Mucosa of descending colon (tissue), 3 donors: Measurements from ENCODE around the gene UGT1A6. TPM values are rescaled to one million over a fixed set of nuclear protein-coding genes. Genes with fewer than 3 reads are reported as not detected.
A peak's percentile ranks its signal among the peaks of the same experiment; 100 is the strongest.

Experiments
- ATAC-seq: fragments of 200-7000 bp; cut with Tn5 transposase; one replicate; pipeline ENCODE4 v1.9.1; 2020; ENCODE audit warnings: mild to moderate bottlenecking, moderate library complexity
- DNase-seq, 3 donors: peaks; one replicate each; pipeline ENCODE4 v3.0.0-alpha.2; 2020
- H3K36me3 ChIP-seq: fragments of 200-600 bp; one replicate; pipeline ENCODE4 v1.8.0; 2021; ENCODE audit warnings: low read depth, mild to moderate bottlenecking
- H3K4me1 ChIP-seq: fragments of 200-600 bp; one replicate; pipeline ENCODE4 v1.8.0; 2021; ENCODE audit warnings: low read depth, mild to moderate bottlenecking
- H3K4me3 ChIP-seq: fragments of 200-600 bp; one replicate; pipeline ENCODE4 v1.8.0; 2021; ENCODE audit warnings: mild to moderate bottlenecking
- H3K9me3 ChIP-seq: fragments of 200-600 bp; one replicate; pipeline ENCODE4 v1.8.0; 2021; ENCODE audit warnings: mild to moderate bottlenecking
- intact Hi-C, 2 donors: fragments of 100-400 bp; cut with DNase I in 1 of 2; cut with micrococcal nuclease in 1 of 2; formaldehyde crosslinking; loops; one replicate each; pipeline versions ENCODE4 v1.11.0 to v1.11.1; 2022; cut with DNase I, micrococcal nuclease
- total RNA-seq, 3 donors: library from RNA; stranded (reverse); fragmentation: NEBNext Ultra II Directional in 2 of 3; extraction: Animal tissue kit (Norgen Biotek cat#: 25700) in 2 of 3; gene quantifications; one replicate each; pipeline versions ENCODE4 v1.2.1 to v1.2.4, GENCODE V29; 2021 to 2023
- TF ChIP-seq, protein P1 (sequence below): fragments of 200-600 bp; IDR thresholded peaks from one replicate; pipeline ENCODE4 v1.8.0; 2022; ENCODE audit warnings: antibody characterized with exemption, mild to moderate bottlenecking
- donor health status: DM: no; HTN: no; CAD: no; lungs with moderate emphysema.
- donor health status: DM: no; HTN: no; CAD: no.
- donor health status: DM: no; HTN: yes; CAD: no.

The UGT1A6 gene
- total RNA-seq, 3 donors from 2014 or later = 8.5 to 19.3 (median 8.7) TPM

DNA sequence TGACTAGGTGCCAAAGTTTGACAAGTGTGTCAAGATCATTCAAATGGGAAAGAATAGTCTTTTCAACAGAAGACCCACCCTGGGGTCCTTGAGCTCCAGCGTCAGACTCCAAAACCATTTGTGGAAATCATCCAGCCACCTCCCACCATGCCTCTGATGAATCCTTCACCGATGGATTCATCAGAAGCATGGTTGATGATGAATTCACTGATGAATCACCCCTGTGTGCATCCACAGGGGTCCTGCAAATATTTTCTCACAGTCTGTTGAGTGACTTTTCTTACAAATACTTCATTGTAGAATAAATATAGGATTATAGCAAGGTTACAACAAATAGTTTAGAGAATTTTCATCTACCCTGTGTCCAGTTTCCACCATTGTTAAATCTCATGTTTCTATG lies 16.6 kb upstream of the UGT1A6 start:
- H3K4me3 ChIP-seq = no peak overlapping the region
- DNase-seq (no peak), ATAC-seq (no peak)
- H3K36me3 ChIP-seq = no peaks in the 10 kb centered on the region
- TF ChIP-seq, protein P1, sequence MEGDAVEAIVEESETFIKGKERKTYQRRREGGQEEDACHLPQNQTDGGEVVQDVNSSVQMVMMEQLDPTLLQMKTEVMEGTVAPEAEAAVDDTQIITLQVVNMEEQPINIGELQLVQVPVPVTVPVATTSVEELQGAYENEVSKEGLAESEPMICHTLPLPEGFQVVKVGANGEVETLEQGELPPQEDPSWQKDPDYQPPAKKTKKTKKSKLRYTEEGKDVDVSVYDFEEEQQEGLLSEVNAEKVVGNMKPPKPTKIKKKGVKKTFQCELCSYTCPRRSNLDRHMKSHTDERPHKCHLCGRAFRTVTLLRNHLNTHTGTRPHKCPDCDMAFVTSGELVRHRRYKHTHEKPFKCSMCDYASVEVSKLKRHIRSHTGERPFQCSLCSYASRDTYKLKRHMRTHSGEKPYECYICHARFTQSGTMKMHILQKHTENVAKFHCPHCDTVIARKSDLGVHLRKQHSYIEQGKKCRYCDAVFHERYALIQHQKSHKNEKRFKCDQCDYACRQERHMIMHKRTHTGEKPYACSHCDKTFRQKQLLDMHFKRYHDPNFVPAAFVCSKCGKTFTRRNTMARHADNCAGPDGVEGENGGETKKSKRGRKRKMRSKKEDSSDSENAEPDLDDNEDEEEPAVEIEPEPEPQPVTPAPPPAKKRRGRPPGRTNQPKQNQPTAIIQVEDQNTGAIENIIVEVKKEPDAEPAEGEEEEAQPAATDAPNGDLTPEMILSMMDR = no peak
- no peaks in the 10 kb centered on the region for H3K9me3 ChIP-seq
- intact Hi-C loops = no loop called here
- no peaks in the 10 kb centered on the region for H3K4me1 ChIP-seq

DNA sequence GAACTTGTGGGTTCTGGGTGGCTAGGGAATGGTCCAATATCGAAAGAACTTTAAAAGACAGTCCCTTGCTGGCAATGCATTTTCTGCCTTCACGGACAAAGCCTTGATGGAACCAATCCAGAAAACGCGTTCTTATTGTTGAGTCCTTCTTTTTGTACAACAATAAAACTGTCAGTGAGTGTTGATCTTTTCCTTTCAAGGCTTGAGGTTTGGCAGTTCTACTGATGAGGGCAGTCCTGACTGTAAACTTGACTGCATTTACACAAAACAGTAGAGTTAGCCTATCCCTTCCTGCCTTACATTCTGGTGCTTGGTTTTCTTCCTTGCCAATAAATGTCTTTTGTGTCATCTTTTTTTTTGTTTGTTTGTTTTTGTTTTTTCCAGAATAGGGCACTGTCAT lies 13.5 kb upstream of the UGT1A6 start:
- no peaks in the 10 kb centered on the region for H3K9me3 ChIP-seq
- no peak overlapping the region for H3K4me3 ChIP-seq
- intact Hi-C loops = no loop called here
- ATAC-seq (peak; percentile 25), DNase-seq (no peak)
- TF ChIP-seq, protein P1 = no peak
- H3K36me3 ChIP-seq = no peaks in the 10 kb centered on the region
- H3K4me1 ChIP-seq = no peaks in the 10 kb centered on the region

DNA sequence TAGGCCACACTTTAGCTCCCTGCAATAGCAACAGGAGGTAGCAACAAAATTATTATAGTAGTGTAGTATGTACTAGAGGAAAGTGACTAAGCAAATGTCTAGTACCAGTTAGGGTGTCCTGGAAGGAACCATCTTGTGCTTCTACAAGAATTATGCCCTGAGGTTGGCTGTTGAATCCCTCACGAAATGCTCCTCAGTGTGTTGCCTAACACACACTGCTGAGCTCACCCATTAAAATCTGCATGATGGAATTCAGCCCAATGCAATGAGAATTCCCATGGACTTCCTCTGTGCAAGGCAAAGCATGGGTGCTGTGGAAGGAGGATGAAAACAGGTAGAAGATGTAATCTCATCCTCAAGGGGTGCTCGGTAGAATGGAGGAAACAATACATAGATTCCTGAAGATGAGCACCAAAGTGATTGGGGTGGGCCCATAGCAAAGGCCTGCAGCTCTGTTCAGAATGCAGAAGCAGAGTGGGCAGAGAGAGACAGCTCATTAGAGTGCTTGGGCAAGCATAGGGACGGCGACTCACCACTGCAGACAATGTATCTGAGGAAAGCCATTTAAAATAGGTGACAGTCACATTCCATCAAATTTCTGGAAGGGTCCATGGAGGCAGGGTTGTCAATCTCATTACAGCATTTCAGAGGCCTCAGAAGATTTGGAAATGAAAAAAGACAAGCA lies 12.2 kb upstream of the UGT1A6 start:
- no peaks in the 10 kb centered on the region for H3K36me3 ChIP-seq
- no peak for ATAC-seq
- TF ChIP-seq, protein P1 = no peak
- no peak for DNase-seq
- H3K9me3 ChIP-seq = no peaks in the 10 kb centered on the region
- no peak overlapping the region for H3K4me3 ChIP-seq
- H3K4me1 ChIP-seq = peaks cover 7% of the 10 kb centered on the region
- intact Hi-C loops = no loop called here

DNA sequence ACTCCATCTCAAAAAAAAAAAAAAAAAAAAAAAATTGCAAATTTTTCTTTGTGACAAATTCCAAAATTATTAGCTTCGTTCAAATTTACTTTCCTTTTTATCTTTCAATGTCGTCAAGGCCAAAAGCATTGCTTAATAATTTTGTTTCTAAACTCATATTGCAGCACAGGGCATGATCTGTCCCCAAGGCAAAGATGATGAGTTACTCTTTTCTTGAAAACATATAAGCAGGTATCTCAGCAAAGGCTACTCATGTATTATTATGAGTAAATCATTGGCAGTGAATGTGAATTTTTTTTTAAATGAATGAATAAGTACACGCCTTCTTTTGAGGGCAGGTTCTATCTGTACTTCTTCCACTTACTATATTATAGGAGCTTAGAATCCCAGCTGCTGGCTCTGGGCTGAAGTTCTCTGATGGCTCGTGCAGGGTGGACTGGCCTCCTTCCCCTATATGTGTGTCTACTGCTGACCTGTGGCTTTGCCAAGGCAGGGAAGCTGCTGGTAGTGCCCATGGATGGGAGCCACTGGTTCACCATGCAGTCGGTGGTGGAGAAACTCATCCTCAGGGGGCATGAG lies 11.1 kb upstream of the UGT1A6 start, which contains the start of gene UGT1A7:
Gene UGT1A7, plus strand, starts transcription at position 381 of the 579 bp plus-strand sequence. Its CDS starts 37 bp downstream, at position 418.
- Histone ChIP-seq H3K4me3 (no peak within 1 kb of the TSS), H3K9me3 (no peaks in the 10 kb centered on the region), H3K4me1 (peaks cover 9% of the 10 kb centered on the region), H3K36me3 (no peaks in the 10 kb centered on the region)
- DNase-seq (no peak), ATAC-seq (no peak)
- TF ChIP-seq, protein P1 = no peak
- intact Hi-C loops = no loop called here

DNA sequence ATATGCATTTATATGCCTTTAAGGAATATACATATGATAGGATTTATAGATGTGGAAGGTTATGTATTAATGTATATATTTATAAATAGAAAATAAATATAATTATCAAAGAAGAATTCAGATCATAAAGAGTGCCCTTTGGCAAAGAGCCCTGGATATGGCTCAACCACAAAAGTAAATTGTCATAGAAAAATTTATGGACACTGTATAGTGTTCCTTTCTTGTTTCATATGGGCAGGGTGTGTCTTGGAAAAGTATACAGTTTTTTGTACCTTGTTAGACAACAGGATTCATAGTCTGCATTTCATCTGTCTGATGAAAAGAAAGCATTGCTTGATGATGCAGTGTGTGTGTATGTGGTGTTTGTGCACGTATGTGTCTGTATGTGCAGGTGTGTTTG lies 8.1 kb upstream of the UGT1A6 start:
- H3K36me3 ChIP-seq = no peaks in the 10 kb centered on the region
- H3K4me3 ChIP-seq = no peak overlapping the region
- ATAC-seq (peak; percentile 84), DNase-seq (peak in 1 of 3 donors; percentile 59)
- intact Hi-C loops = no loop called here
- TF ChIP-seq, protein P1 = no peak
- H3K4me1 ChIP-seq = peaks cover 15% of the 10 kb centered on the region
- no peaks in the 10 kb centered on the region for H3K9me3 ChIP-seq
